OCI-LY1 (cell line): ENCODE data around the gene DNAI7.

Experiments used
- EZH2 ChIP-seq: fragments of 200-600 bp; sonication (generic), shearing (Covaris generic); IDR thresholded peaks from 2 replicates; pipeline ENCODE4 v1.8.0; 2017; ENCODE audit warnings: borderline replicate concordance, mixed run types, mild to moderate bottlenecking, antibody characterized with exemption, low read length, moderate library complexity, mixed read lengths
- TF ChIP-seq, protein P1 (sequence below): fragments of 200-600 bp; sonication (generic), shearing (Covaris generic); IDR thresholded peaks from 2 replicates; pipeline ENCODE4 v1.5.1; 2017; ENCODE audit warnings: mild to moderate bottlenecking, antibody characterized with exemption, low read length, moderate library complexity, mixed read lengths

DNA sequence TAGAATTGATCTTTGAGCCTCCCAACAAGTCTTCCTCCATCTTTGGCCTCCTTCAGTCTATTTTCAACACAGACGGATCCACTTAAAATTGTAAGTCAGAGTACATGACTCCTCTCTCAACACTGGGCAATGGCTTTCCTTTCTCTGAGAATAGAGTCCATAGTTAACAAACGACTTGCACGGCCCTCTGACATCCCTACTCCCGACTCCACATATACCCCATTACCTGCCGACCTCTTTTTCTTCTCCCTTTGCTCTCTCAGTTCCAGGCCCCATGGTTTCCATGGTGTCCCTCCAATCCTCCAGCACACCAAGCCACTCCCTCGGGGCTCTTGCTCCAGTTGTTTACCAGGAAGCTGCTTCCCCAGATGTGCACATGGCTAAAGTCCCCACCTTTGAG, 84.7 kb downstream of the DNAI7 start:
- TF ChIP-seq, protein P1, sequence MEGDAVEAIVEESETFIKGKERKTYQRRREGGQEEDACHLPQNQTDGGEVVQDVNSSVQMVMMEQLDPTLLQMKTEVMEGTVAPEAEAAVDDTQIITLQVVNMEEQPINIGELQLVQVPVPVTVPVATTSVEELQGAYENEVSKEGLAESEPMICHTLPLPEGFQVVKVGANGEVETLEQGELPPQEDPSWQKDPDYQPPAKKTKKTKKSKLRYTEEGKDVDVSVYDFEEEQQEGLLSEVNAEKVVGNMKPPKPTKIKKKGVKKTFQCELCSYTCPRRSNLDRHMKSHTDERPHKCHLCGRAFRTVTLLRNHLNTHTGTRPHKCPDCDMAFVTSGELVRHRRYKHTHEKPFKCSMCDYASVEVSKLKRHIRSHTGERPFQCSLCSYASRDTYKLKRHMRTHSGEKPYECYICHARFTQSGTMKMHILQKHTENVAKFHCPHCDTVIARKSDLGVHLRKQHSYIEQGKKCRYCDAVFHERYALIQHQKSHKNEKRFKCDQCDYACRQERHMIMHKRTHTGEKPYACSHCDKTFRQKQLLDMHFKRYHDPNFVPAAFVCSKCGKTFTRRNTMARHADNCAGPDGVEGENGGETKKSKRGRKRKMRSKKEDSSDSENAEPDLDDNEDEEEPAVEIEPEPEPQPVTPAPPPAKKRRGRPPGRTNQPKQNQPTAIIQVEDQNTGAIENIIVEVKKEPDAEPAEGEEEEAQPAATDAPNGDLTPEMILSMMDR: no peak
- no peak for TF ChIP-seq EZH2
